GM10248 (cell line): Measurements from ENCODE around the gene FANK1.

Source experiments
- CTCF ChIA-PET: fragments of 300-600 bp; sonication (Branson Sonifier 250); formaldehyde crosslinking; extraction: SDS; loops from one replicate; lab custom pipeline; 2021; ENCODE audit warnings: antibody characterized with exemption; lab: Yijun Ruan, JAX
- POLR2A ChIA-PET: fragments of 350-650 bp; sonication (Branson Sonifier 250); formaldehyde crosslinking; extraction: SDS; loops from one replicate; lab custom pipeline; 2020; ENCODE audit warnings: antibody characterized with exemption; lab: Yijun Ruan, JAX
- DNase-seq: peaks from one replicate; pipeline ENCODE4 v3.0.0; 2012; ENCODE audit errors: extremely low spot score
- TF ChIP-seq, protein P1 (sequence below): IDR thresholded peaks from 2 replicates; pipeline ENCODE4 v1.5.1; 2012; ENCODE audit warnings: mild to moderate bottlenecking, low read depth; ENCODE audit errors: extremely low read depth, missing control alignments, control extremely low read depth

FANK1 gene

DNA sequence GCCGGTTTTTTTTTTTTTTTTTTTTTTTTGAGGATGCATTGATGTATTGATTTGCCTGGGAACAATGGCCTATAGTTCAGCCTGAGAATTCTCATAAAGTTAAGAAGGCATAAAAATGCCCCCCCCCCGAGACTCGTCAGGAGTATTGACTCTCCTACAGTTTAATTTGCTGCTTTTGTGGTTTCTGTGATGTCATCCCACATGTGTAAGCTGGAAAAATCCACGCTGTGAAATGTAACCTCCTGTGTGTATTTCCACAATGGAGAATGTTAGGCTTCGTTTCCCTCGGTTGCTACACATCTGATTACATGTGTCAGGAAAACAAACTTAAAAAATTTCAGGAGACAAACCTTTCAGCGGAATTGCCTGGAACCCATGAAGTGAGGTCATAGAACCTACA, 117.9 kb downstream of the FANK1 start:
- no peak for DNase-seq
- ChIA-PET CTCF (interaction anchor here (2.8 kb wide), 1 partner anchor 32 kb away, joined by 11 read pairs; no protein-coding TSS in a partner anchor), POLR2A (no interaction called here)
- TF ChIP-seq, protein P1, sequence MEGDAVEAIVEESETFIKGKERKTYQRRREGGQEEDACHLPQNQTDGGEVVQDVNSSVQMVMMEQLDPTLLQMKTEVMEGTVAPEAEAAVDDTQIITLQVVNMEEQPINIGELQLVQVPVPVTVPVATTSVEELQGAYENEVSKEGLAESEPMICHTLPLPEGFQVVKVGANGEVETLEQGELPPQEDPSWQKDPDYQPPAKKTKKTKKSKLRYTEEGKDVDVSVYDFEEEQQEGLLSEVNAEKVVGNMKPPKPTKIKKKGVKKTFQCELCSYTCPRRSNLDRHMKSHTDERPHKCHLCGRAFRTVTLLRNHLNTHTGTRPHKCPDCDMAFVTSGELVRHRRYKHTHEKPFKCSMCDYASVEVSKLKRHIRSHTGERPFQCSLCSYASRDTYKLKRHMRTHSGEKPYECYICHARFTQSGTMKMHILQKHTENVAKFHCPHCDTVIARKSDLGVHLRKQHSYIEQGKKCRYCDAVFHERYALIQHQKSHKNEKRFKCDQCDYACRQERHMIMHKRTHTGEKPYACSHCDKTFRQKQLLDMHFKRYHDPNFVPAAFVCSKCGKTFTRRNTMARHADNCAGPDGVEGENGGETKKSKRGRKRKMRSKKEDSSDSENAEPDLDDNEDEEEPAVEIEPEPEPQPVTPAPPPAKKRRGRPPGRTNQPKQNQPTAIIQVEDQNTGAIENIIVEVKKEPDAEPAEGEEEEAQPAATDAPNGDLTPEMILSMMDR: no peak

DNA sequence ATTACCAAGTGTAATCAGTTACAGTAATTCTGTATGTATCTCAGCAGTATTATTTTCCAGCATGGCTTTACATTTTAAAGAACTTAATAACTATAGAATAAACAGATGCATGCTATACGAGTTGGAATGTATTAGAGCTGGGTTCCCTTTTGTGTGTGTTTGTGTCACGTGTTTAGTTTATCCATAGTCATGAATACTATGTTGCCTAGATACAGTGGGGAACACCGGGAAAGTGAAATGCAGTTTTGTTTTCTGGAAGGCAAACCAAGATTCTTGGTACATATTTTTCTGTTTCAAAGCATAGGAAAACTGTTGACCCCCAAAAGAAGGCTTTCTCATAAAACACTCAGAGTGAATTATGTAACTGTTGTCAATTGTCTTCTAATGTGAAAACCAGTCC, 119.0 kb downstream of the FANK1 start:
- POLR2A ChIA-PET: no interaction called here
- CTCF ChIA-PET: interaction anchor here (2.8 kb wide), 1 partner anchor 33 kb away, joined by 11 read pairs; no protein-coding TSS in a partner anchor
- DNase-seq: no peak
- TF ChIP-seq, protein P1: no peak

DNA sequence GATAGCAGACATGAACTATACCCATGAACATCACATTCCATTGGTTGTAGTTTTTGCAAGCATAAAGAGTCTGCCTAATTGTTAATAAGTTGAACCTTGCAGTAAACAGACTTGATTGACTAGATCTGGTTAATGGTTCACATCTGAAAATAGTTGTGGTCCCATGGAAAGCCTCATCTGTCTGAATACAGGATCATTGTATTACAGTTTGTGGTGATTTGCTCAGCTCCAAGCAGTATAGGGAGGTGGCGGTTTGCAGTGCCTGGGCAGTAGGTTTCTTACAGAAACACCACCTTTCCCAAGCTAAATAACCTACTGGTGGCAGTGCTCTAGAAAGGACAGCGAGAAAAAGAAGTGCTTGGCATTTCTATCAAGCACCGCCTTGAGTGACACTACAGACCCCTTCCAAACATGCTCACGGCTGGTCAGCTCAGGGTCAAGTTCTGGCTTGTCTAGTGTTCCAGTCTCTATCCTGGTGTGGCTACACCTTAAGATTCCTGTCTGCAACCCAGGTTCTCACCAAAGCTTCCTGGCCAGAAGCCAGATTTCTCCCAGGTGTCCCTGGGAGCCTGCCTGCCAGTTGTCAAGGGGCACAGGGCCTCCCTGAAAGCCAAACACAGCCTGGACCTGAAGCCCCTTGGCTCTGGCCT, 119.9 kb downstream of the FANK1 start:
- TF ChIP-seq, protein P1: no peak
- DNase-seq: no peak
- CTCF ChIA-PET: interaction anchor here (1.6 to 4.1 kb wide), 2 partner anchors 10 to 14 kb away, joined by 4 to 20 read pairs; no protein-coding TSS in a partner anchor
- POLR2A ChIA-PET: no interaction called here

DNA sequence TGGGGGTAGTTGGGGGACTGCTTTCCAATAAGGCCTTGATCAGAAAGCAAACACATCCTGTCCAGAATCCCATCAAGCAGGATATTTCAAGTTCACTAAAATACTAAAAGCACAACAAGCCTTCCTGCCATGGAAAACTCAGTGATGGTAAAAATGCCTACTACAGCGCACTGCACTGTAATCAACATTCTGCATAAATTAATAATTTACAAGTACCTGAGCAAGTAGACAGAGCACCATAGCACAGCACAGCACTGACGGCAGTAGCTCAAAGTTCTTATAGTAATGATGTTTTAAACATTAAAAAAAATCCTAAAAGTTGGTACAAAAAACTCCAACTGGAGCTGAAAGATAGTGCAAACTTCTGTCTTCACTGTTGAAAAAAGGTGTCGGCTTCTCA, 120.5 kb downstream of the FANK1 start:
- POLR2A ChIA-PET: no interaction called here
- CTCF ChIA-PET: interaction anchor here (1.6 to 4.1 kb wide), 2 partner anchors 9 to 13 kb away, joined by 4 to 20 read pairs; no protein-coding TSS in a partner anchor

DNA sequence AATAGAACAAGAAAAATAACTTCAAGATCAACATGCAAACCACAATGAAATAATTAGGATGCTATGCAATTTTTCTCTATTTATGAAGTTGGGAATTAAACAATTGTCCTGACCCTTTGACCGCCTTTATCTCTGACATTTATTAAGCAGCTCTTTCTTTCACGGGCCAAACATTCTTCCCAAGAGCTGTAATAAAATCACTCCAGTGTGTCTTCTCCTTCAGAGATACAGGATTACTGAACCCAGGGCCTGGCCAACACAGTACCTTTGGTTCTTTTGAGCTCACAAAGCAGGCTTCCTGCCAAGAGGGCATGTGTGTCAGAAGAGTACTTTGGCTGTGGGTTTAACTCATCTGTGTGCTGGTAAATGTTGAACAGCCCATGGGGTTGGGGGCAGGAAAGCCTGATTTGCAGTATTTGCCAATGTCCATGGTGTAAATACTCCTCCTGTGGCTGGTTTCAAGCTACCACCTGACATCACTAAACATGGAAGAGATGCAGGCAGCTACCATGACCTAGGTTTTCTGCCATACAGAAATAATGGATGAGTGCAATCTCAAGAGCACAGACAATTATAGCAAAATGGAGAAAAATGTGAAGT, 121.7 kb downstream of the FANK1 start:
- CTCF ChIA-PET: interaction anchor here (0.9 to 4.1 kb wide), 5 partner anchors 8 to 38 kb away, joined by 3 to 20 read pairs (median 4); no protein-coding TSS in a partner anchor
- POLR2A ChIA-PET: no interaction called here

More for the DNA sequence above, 120.5 kb downstream of the FANK1 start:
- TF ChIP-seq, protein P1: no peak
- DNase-seq: no peak

DNA sequence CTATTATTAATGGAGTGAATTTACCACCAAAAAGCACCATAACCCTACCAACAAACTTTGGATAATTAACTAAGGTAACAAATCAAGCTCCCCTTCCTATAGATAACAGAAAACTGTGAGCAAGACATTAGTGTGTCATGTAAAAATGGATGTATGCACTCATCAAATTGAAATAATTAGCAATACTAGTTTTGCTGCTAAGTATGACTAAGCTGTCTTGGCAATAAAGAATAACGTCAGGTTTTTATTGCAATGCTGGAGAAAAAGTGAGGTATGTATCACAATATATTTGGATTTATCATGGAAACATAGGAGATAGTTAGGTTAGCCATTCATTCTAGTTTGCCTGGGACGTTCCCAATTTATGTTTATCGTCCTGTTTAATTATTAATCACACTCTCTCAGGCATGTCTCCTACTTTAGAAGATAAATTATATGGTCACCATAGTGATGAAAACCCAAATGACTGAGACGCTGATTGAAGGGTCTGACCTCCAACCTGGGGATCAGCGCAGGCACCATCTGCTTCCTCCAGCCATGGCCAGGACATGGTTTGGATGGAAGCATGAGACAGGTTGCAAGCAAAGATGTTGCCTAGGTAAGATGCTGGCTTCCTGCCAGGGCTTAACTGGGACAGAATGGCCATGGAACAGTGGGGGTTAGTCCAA, 125.6 kb downstream of the FANK1 start:
- TF ChIP-seq, protein P1: no peak

More for the DNA sequence above, 121.7 kb downstream of the FANK1 start:
- no peak for DNase-seq
- TF ChIP-seq, protein P1: no peak

More for the DNA sequence above, 125.6 kb downstream of the FANK1 start:
- CTCF ChIA-PET: interaction anchor here (1.2 kb wide), 2 partner anchors 9 to 12 kb away, joined by 3 read pairs; no protein-coding TSS in a partner anchor
- no peak for DNase-seq
- POLR2A ChIA-PET: no interaction called here
